Calu3 (cell line): ENCODE results near the gene AIFM2. TPM values are rescaled to one million over a fixed set of nuclear protein-coding genes. Genes with fewer than 3 reads are reported as not detected.

Experiments used
- BruUV-seq: library from RNA; stranded (reverse); fragments of 400-500 nt; replicated peaks from 2 replicates; lab custom pipeline; 2021; lab: Mats Ljungman, UMichigan
- CTCF ChIA-PET: fragments of 300-600 bp; sonication (Branson Sonifier 250); formaldehyde crosslinking; loops from one replicate; lab custom pipeline; 2022; ENCODE audit warnings: antibody characterized with exemption; lab: Charles Lee
- DNase-seq: peaks from one replicate; pipeline ENCODE4 v3.0.0; 2022
- H3K27ac Mint-ChIP-seq: one replicate; pipeline ENCODE4 v1.8.0; 2022; ENCODE audit warnings: mixed read lengths; ENCODE audit not compliant: unreplicated experiment
- H3K27me3 Mint-ChIP-seq: one replicate; pipeline ENCODE4 v1.8.0; 2022; ENCODE audit warnings: mixed read lengths; ENCODE audit not compliant: unreplicated experiment
- H3K36me3 Mint-ChIP-seq: one replicate; pipeline ENCODE4 v1.8.0; 2022; ENCODE audit warnings: mild to moderate bottlenecking, moderate library complexity, mixed read lengths; ENCODE audit not compliant: insufficient read depth, unreplicated experiment
- H3K4me1 Mint-ChIP-seq: one replicate; pipeline ENCODE4 v1.8.0; 2022; ENCODE audit warnings: mild to moderate bottlenecking, low read depth, mixed read lengths; ENCODE audit not compliant: unreplicated experiment
- H3K4me3 Mint-ChIP-seq: one replicate; pipeline ENCODE4 v1.8.0; 2022; ENCODE audit warnings: mild to moderate bottlenecking, low read depth, moderate library complexity, mixed read lengths; ENCODE audit not compliant: unreplicated experiment
- H3K9me3 Mint-ChIP-seq: one replicate; pipeline ENCODE4 v1.8.0; 2022; ENCODE audit warnings: low read depth, mixed read lengths; ENCODE audit not compliant: unreplicated experiment
- CTCF ChIP-seq: fragments of 200-600 bp; IDR thresholded peaks from one replicate; pipeline ENCODE4 v1.8.0; 2022; ENCODE audit warnings: antibody characterized with exemption; ENCODE audit not compliant: unreplicated experiment
- intact Hi-C: fragments of 100-400 bp; cut with micrococcal nuclease; formaldehyde crosslinking; loops from one replicate; pipeline ENCODE4 v1.10.0; 2022; ENCODE audit not compliant: unreplicated experiment
- total RNA-seq: library from RNA; stranded (reverse); gene quantifications from 2 replicates; pipeline ENCODE4 v1.2.3, GENCODE V29; 2022

The AIFM2 gene
- total RNA-seq, 1 experiment from 2014 or later: 21.1 TPM

GRCh38 chr10:70067586-70067985 is 65.0 kb downstream of the AIFM2 start:
- CTCF ChIA-PET: no interaction called here
- no peaks in the 10 kb centered on the region for H3K4me1 Mint-ChIP-seq
- peaks cover 12% of the 10 kb centered on the region for H3K27me3 Mint-ChIP-seq
- no peaks in the 10 kb centered on the region for H3K9me3 Mint-ChIP-seq
- no peak for DNase-seq
- TF ChIP-seq CTCF: no peak
- no peak overlapping the region for H3K4me3 Mint-ChIP-seq
- no peak overlapping the region for H3K27ac Mint-ChIP-seq
- BruUV-seq: no TSS peak
- intact Hi-C loops: no loop called here
- no peaks in the 10 kb centered on the region for H3K36me3 Mint-ChIP-seq

GRCh38 chr10:70066190-70066589 is 66.4 kb downstream of the AIFM2 start:
- H3K27ac Mint-ChIP-seq: no peak overlapping the region
- BruUV-seq: no TSS peak
- H3K36me3 Mint-ChIP-seq: no peaks in the 10 kb centered on the region
- H3K27me3 Mint-ChIP-seq: peaks cover 12% of the 10 kb centered on the region
- H3K4me1 Mint-ChIP-seq: no peaks in the 10 kb centered on the region
- no peak overlapping the region for H3K4me3 Mint-ChIP-seq
- no peak for TF ChIP-seq CTCF
- CTCF ChIA-PET: no interaction called here
- H3K9me3 Mint-ChIP-seq: no peaks in the 10 kb centered on the region
- DNase-seq: no peak
- intact Hi-C loops: no loop called here

- Mint-ChIP-seq H3K27ac (no peak overlapping the region), H3K36me3 (no peaks in the 10 kb centered on the region), H3K4me3 (no peak overlapping the region), H3K4me1 (no peaks in the 10 kb centered on the region), H3K27me3 (peaks cover 12% of the 10 kb centered on the region), H3K9me3 (no peaks in the 10 kb centered on the region)
- intact Hi-C loops: no loop called here
- TF ChIP-seq CTCF: no peak
- no peak for DNase-seq
- BruUV-seq: no TSS peak
- CTCF ChIA-PET: interaction anchor here (0.7 kb wide), 1 partner anchor 1315 kb away, joined by 3 read pairs; no protein-coding TSS in a partner anchor
Observed at GRCh38 chr10:70064486-70064885, 68.1 kb downstream of the AIFM2 start.

- Mint-ChIP-seq H3K4me3 (no peak overlapping the region), H3K9me3 (no peaks in the 10 kb centered on the region), H3K27ac (no peak overlapping the region), H3K4me1 (no peaks in the 10 kb centered on the region), H3K27me3 (peaks cover 12% of the 10 kb centered on the region), H3K36me3 (no peaks in the 10 kb centered on the region)
- BruUV-seq: no TSS peak
- intact Hi-C loops: no loop called here
- CTCF ChIA-PET: no interaction called here
- no peak for TF ChIP-seq CTCF
- no peak for DNase-seq
Observed at GRCh38 chr10:70063418-70064098, 69.1 kb downstream of the AIFM2 start.

Other genes with a start within 250 kb of the AIFM2 start
- 24.5 and 26.9 TPM in 2 replicates for gene MACROH2A2, start 80.0 kb downstream of the AIFM2 start, total RNA-seq
- 21.4 and 24.6 TPM in 2 replicates for gene TYSND1, start 13.9 kb upstream of the AIFM2 start, total RNA-seq
- 166 and 175 TPM in 2 replicates for gene SAR1A, start 37.7 kb upstream of the AIFM2 start, total RNA-seq
- gene PPA1, start 100.6 kb upstream of the AIFM2 start, total RNA-seq: 260 and 280 TPM in 2 replicates
- 0.20 and 0.24 TPM in 2 replicates for gene NPFFR1, start 151.2 kb upstream of the AIFM2 start, total RNA-seq
- 34.4 and 37.1 TPM in 2 replicates for gene LRRC20, start 249.8 kb upstream of the AIFM2 start, total RNA-seq